IMR-90 (cell line): Measurements from ENCODE around the gene PIK3C3. TPM values are rescaled to one million over a fixed set of nuclear protein-coding genes. Genes with fewer than 3 reads are reported as not detected.

ENCODE experiments used
- ATAC-seq: fragments of 200-7000 bp; cut with Tn5 transposase; 2 replicates; pipeline ENCODE4 v1.9.1; 2020; ENCODE audit warnings: low read depth, mild to moderate bottlenecking, moderate library complexity
- BruUV-seq: library from RNA; stranded (reverse); fragments of 400-500 nt; replicated peaks from 2 replicates; lab custom pipeline; 2021; lab: Mats Ljungman, UMichigan
- CTCF ChIA-PET: fragments of 300-600 bp; formaldehyde crosslinking; extraction: SDS; loops from one replicate; lab custom pipeline; 2021; ENCODE audit warnings: antibody characterized with exemption; lab: Yijun Ruan, JAX
- POLR2A ChIA-PET: fragments of 300-600 bp; sonication (Branson Sonifier 250); formaldehyde crosslinking; loops from one replicate; lab custom pipeline; 2022; ENCODE audit warnings: antibody characterized with exemption; ENCODE audit not compliant: unreplicated experiment; lab: Charles Lee
- DNase-seq: peaks from one replicate; pipeline ENCODE4 v3.0.0; 2013
- H2AFZ ChIP-seq: replicated peaks from 2 replicates; pipeline ENCODE3; 2013; ENCODE audit warnings: low read length, mild to moderate bottlenecking; ENCODE audit not compliant: poor library complexity
- H2AK5ac ChIP-seq: 2 replicates; pipeline ENCODE4 v1.6.1; 2013; ENCODE audit warnings: low read depth, low read length, inconsistent platforms
- H2AK9ac ChIP-seq: replicated peaks from 2 replicates; pipeline ENCODE3; 2013; ENCODE audit warnings: mild to moderate bottlenecking, low read depth, low read length, moderate library complexity; ENCODE audit not compliant: poor library complexity
- H2BK120ac ChIP-seq: 2 replicates; pipeline ENCODE4 v1.6.1; 2013; ENCODE audit warnings: low read depth, low read length, inconsistent platforms
- H2BK15ac ChIP-seq: 3 replicates; pipeline ENCODE4 v1.6.1; 2013; ENCODE audit warnings: low read depth, low read length, inconsistent platforms
- H2BK20ac ChIP-seq: 2 replicates; pipeline ENCODE4 v1.6.1; 2013; ENCODE audit warnings: low read depth, mild to moderate bottlenecking, inconsistent platforms, low read length, moderate library complexity
- H2BK5ac ChIP-seq: 2 replicates; pipeline ENCODE4 v1.6.1; 2013; ENCODE audit warnings: mild to moderate bottlenecking, low read depth, low read length, inconsistent platforms; ENCODE audit not compliant: poor library complexity, severe bottlenecking
- H3K14ac ChIP-seq: replicated peaks from 2 replicates; pipeline ENCODE4 v1.6.1; 2013; ENCODE audit warnings: low read depth, low read length, inconsistent platforms
- H3K18ac ChIP-seq: 2 replicates; pipeline ENCODE4 v1.6.1; 2013; ENCODE audit warnings: low read depth, low read length, control low read depth
- H3K23ac ChIP-seq: 2 replicates; pipeline ENCODE4 v1.6.1; 2013; ENCODE audit warnings: low read depth, low read length, inconsistent platforms
- H3K27ac ChIP-seq: 2 replicates; pipeline ENCODE4 v1.5.1; 2013; ENCODE audit warnings: mild to moderate bottlenecking, control low read depth, low read length; ENCODE audit not compliant: insufficient read depth
- H3K27me3 ChIP-seq: 2 replicates; pipeline ENCODE4 v1.6.1; 2013; ENCODE audit warnings: low read length; ENCODE audit not compliant: control insufficient read depth, insufficient read depth
- H3K36me3 ChIP-seq: 2 replicates; pipeline ENCODE4 v1.6.1; 2013; ENCODE audit warnings: low read length, mixed read lengths; ENCODE audit not compliant: control insufficient read depth, insufficient read depth
- H3K4ac ChIP-seq: 2 replicates; pipeline ENCODE4 v1.6.1; 2013; ENCODE audit warnings: low read depth, low read length, inconsistent platforms
- H3K4me1 ChIP-seq: 2 replicates; pipeline ENCODE4 v1.6.1; 2013; ENCODE audit warnings: low read length, mixed read lengths; ENCODE audit not compliant: control insufficient read depth, insufficient read depth
- H3K4me2 ChIP-seq: 2 replicates; pipeline ENCODE4 v1.6.1; 2013; ENCODE audit warnings: low read depth, mild to moderate bottlenecking, control low read depth, low read length, moderate library complexity
- H3K4me3 ChIP-seq: 2 replicates; pipeline ENCODE4 v1.5.1; 2013; ENCODE audit warnings: low read depth, mild to moderate bottlenecking, control low read depth, low read length, moderate library complexity; ENCODE audit not compliant: insufficient read depth
- H3K56ac ChIP-seq: 2 replicates; pipeline ENCODE4 v1.6.1; 2013; ENCODE audit warnings: low read length, inconsistent platforms; ENCODE audit not compliant: insufficient read depth; ENCODE audit errors: extremely low read depth
- H3K79me1 ChIP-seq, 2 experiments: 2 replicates each; pipeline ENCODE4 v1.6.1; 2013; ENCODE audit warnings: low read length in 2 of 2, inconsistent platforms in 1 of 2, low read depth in 1 of 2
- H3K9ac ChIP-seq: 2 replicates; pipeline ENCODE4 v1.6.1; 2013; ENCODE audit warnings: low read depth, low read length, control low read depth
- H3K9me1 ChIP-seq: 2 replicates; pipeline ENCODE4 v1.6.1; 2013; ENCODE audit warnings: low read length, inconsistent platforms; ENCODE audit not compliant: insufficient read depth
- H3K9me3 ChIP-seq: 2 replicates; pipeline ENCODE4 v1.6.1; 2013; ENCODE audit warnings: low read length; ENCODE audit not compliant: control insufficient read depth, insufficient read depth
- H4K20me1 ChIP-seq: 2 replicates; pipeline ENCODE4 v1.6.1; 2013; ENCODE audit warnings: low read length, inconsistent platforms; ENCODE audit not compliant: insufficient read depth
- H4K5ac ChIP-seq: 2 replicates; pipeline ENCODE4 v1.6.1; 2013; ENCODE audit warnings: mild to moderate bottlenecking, low read depth, low read length, control low read depth
- H4K8ac ChIP-seq, 2 experiments: 2 replicates each; pipeline ENCODE4 v1.6.1; 2013; ENCODE audit warnings: low read depth in 2 of 2, low read length in 2 of 2, control low read depth in 1 of 2, inconsistent platforms in 1 of 2
- H4K91ac ChIP-seq: 2 replicates; pipeline ENCODE4 v1.6.1; 2013; ENCODE audit warnings: low read depth, low read length, inconsistent platforms; ENCODE audit not compliant: insufficient read depth
- CTCF ChIP-seq: conservative IDR thresholded peaks from 2 replicates; pipeline ENCODE4 v1.5.1; 2012; ENCODE audit warnings: mild to moderate bottlenecking, low read depth, low read length, improper control_type of control experiment
- FOS ChIP-seq: fragments of 150-350 bp; IDR thresholded peaks from 2 replicates; pipeline ENCODE4 v1.6.1; 2016; ENCODE audit warnings: low read depth, low read length
- MAFK ChIP-seq: IDR thresholded peaks from 2 replicates; pipeline ENCODE4 v1.6.1; 2012; ENCODE audit warnings: low read depth, low read length, improper control_type of control experiment
- POLR2A ChIP-seq: IDR thresholded peaks from 2 replicates; pipeline ENCODE4 v1.6.1; 2012; ENCODE audit warnings: mild to moderate bottlenecking, low read depth, low read length
- RAD21 ChIP-seq: IDR thresholded peaks from 2 replicates; pipeline ENCODE4 v1.6.1; 2012; ENCODE audit warnings: low read length, improper control_type of control experiment
- RCOR1 ChIP-seq: IDR thresholded peaks from 2 replicates; pipeline ENCODE4 v1.6.1; 2012; ENCODE audit warnings: mild to moderate bottlenecking, low read length, improper control_type of control experiment; ENCODE audit not compliant: insufficient replicate concordance
- USF2 ChIP-seq: fragments of 150-350 bp; IDR thresholded peaks from 2 replicates; pipeline ENCODE4 v1.6.1; 2017; ENCODE audit warnings: mild to moderate bottlenecking, antibody characterized with exemption, low read length, low read depth
- WGBS, 2 experiments: methylation state at CpG; one replicate each; pipeline versions ENCODE4 v1.1.5 to v1.1.7; 2013; ENCODE audit warnings: missing lambda C conversion rate in 2 of 2; ENCODE audit not compliant: insufficient read length in 1 of 2; ENCODE audit errors: extremely low coverage in 2 of 2; 5-methylcytosine and 5-hydroxymethylcytosine counted together
- dilution Hi-C: fragments of 300-500 bp; cut with HindIII; formaldehyde crosslinking; loops from one replicate; pipeline ENCODE4 v1.14.3; 2018; ENCODE audit warnings: low sequenced_read_pairs; ENCODE audit not compliant: unreplicated experiment
- in situ Hi-C: fragments of 300-500 bp; cut with MboI; formaldehyde crosslinking; loops from 3 replicates; pipeline ENCODE4 v1.14.3; 2019; ENCODE audit warnings: low sequenced_read_pairs, inconsistent platforms, mixed read lengths
- intact Hi-C: fragments of 100-400 bp; cut with micrococcal nuclease; formaldehyde crosslinking; loops from 2 replicates; pipeline ENCODE4 v1.10.0; 2022
- polyA plus RNA-seq, 3 experiments: library from polyadenylated mRNA; depleted of rRNA; stranded (reverse); fragments of >200 nt; gene quantifications; 2 replicates each; pipeline ENCODE4 v1.2.3, GENCODE V29; 2012; ENCODE audit warnings: low replicate concordance in 1 of 3
- total RNA-seq: library from RNA; depleted of rRNA; stranded (reverse); fragments of >200 nt; gene quantifications from 2 replicates; pipeline ENCODE4 v1.2.3, GENCODE V29; 2012

PIK3C3 gene
- total and polyA plus RNA-seq, 2 of the 4 experiments (the other 2 are of a cell fraction): 41.2 to 57.2 TPM

DNA sequence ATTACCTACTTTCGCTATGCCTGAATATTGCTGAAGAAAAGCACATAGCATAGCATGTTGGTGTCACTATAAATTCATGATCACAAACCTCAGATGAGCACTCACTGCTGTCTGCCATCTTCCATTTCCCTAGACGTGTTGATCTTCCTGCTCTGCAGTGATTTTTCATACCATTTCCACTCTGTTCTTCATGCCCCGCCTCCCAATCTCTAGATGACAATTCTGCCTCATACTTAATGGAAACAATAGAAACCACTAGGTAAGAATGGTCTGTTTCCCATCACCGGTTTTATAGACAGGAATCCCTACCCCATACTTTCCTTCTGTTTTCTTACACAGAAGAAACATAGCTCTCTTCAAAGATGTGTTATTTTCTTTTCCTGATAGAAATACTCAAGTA lies 63.8 kb downstream of the PIK3C3 start:
- dilution Hi-C loops: no loop called here
- in situ Hi-C loops: no loop called here
- Histone ChIP-seq H3K4me3 (no peak overlapping the region), H3K18ac (no peak overlapping the region; the same call in 1 of the 2 replicates), H3K9me3 (no peaks in the 10 kb centered on the region), H3K4me2 (peak overlapping the region; percentile 34; the same call in 1 of the 2 replicates), H3K56ac (no peak overlapping the region), H3K14ac (no peak overlapping the region), H3K23ac (no peak overlapping the region), H2BK15ac (no peak overlapping the region), H2BK20ac (no peak overlapping the region), H3K9me1 (0 out of 2 replicates have a peak, but pooled peaks cover 3% of the 10 kb centered on the region), H2AFZ (no peak overlapping the region), H3K4ac (no peak overlapping the region), H3K4me1 (peaks cover 3% of the 10 kb centered on the region), H4K8ac (no peak overlapping the region), H2AK9ac (no peak overlapping the region), H2BK120ac (no peak overlapping the region), H2BK5ac (peak overlapping the region; percentile 26), H3K79me1 (peaks cover 3 to 7% of the 10 kb centered on the region in 2 experiments; a peak in 2 of 4 replicates), H3K27me3 (no peaks in the 10 kb centered on the region), H4K20me1 (no peaks in the 10 kb centered on the region), H2AK5ac (no peak overlapping the region), H3K9ac (no peak overlapping the region), H4K5ac (no peak overlapping the region), H3K36me3 (peaks cover 12% of the 10 kb centered on the region), H3K27ac (no peak overlapping the region), H4K91ac (no peak overlapping the region)
- POLR2A ChIA-PET: no interaction called here
- DNase-seq: no peak
- CTCF ChIA-PET: interaction anchor here (1.2 kb wide), 1 partner anchor 9 kb away, joined by 6 read pairs; no protein-coding TSS in a partner anchor
- no TSS peak for BruUV-seq
- intact Hi-C loops: no loop called here
- no peak for ATAC-seq
- WGBS, 2 experiments: 100% methylated on average over 1 of the region's 4 CpGs; no CpG with 5 or more reads in 1 of the 2 experiments
- TF ChIP-seq CTCF: no peak
- no peak for TF ChIP-seq POLR2A
- TF ChIP-seq FOS: no peak
- TF ChIP-seq USF2: no peak
- TF ChIP-seq MAFK: no peak
- TF ChIP-seq RAD21: no peak
- no peak for TF ChIP-seq RCOR1
